Measurements from ENCODE around the gene FKTN. TPM values are rescaled to one million over a fixed set of nuclear protein-coding genes. Genes with fewer than 3 reads are reported as not detected.
A peak's percentile ranks its signal among the peaks of the same experiment; 100 is the strongest.

The FKTN gene
- total and polyA plus RNA-seq, 9 of the 15 experiments (the other 6 are each of a cell fraction or from before 2014, with no cell fraction given): 5.4 to 16.3 (median 10.4) TPM

GRCh38 chr9:105681724-105682123, 123.8 kb downstream of the FKTN start (continued):
- TF ChIP-seq, protein P1, sequence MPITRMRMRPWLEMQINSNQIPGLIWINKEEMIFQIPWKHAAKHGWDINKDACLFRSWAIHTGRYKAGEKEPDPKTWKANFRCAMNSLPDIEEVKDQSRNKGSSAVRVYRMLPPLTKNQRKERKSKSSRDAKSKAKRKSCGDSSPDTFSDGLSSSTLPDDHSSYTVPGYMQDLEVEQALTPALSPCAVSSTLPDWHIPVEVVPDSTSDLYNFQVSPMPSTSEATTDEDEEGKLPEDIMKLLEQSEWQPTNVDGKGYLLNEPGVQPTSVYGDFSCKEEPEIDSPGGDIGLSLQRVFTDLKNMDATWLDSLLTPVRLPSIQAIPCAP (CRISPR knock-in tag; IDR thresholded peaks at IDR 0.05; ENCODE audit: borderline replicate concordance): no peak
- TF ChIP-seq SP1 (CRISPR knock-in tag; IDR thresholded peaks at IDR 0.05) (no peak), GATA2 (CRISPR knock-in tag; IDR thresholded peaks at IDR 0.05) (peak; percentile 68), GTF2F1 (IDR thresholded peaks at IDR 0.05; ENCODE audit: low read depth, low read length) (no peak), CHD2 (IDR thresholded peaks at IDR 0.05; ENCODE audit: low read depth, low read length) (no peak), NFYB (IDR thresholded peaks at IDR 0.05; ENCODE audit: extremely low read depth, insufficient read length) (no peak), JUND (IDR thresholded peaks at IDR 0.05; ENCODE audit: borderline replicate concordance, low read depth, low read length) (peak; percentile 89), JUND (tag; IDR thresholded peaks at IDR 0.05; ENCODE audit: borderline replicate concordance, low read depth, low read length) (peak; percentile 90; the same call in 2 of the 3 replicates), CHD1 (IDR thresholded peaks at IDR 0.05; ENCODE audit: low read length) (no peak), HDAC1 (IDR thresholded peaks at IDR 0.05) (peak in 1 of 2 experiments; percentile 80; a peak in 2 of 4 replicates), RBM25 (IDR thresholded peaks at IDR 0.05; ENCODE audit: low read depth, low read length, severe bottlenecking) (no peak), MEF2A (IDR thresholded peaks at IDR 0.05; ENCODE audit: control insufficient read depth, low read depth, low read length) (peak; percentile 66), ZNF384 (IDR thresholded peaks at IDR 0.05; ENCODE audit: low read depth, low read length) (peak; percentile 65), EP300 (IDR thresholded peaks at IDR 0.05; ENCODE audit: low read length) (peak; percentile 80), TAF7 (tag; IDR thresholded peaks at IDR 0.05) (no peak), KLF16 (IDR thresholded peaks at IDR 0.05) (peak; percentile 22; the same call in 1 of the 2 replicates), FOS (IDR thresholded peaks at IDR 0.05; ENCODE audit: extremely low read depth, insufficient read length) (peak; percentile 22), C11orf30 (IDR thresholded peaks at IDR 0.05; ENCODE audit: low read depth) (peak; percentile 90), MTA1 (IDR thresholded peaks at IDR 0.05; ENCODE audit: borderline replicate concordance) (0 out of 2 replicates have a peak, but pooled peaks have one; percentile 21), SOX6 (IDR thresholded peaks at IDR 0.05) (peak; percentile 69), TEAD4 (IDR thresholded peaks at IDR 0.05; ENCODE audit: low read length) (peak; percentile 82), TEAD4 (CRISPR knock-in tag; IDR thresholded peaks at IDR 0.05; ENCODE audit: borderline replicate concordance) (no peak), MAFG (tag; conservative IDR thresholded peaks at IDR 0.05) (peak; percentile 81), NCOR1 (IDR thresholded peaks at IDR 0.05) (peak; percentile 79), ZEB2 (IDR thresholded peaks at IDR 0.05) (peak; percentile 38; the same call in 1 of the 2 replicates), CREM (IDR thresholded peaks at IDR 0.05; ENCODE audit: low read depth) (peak; percentile 55; the same call in 1 of the 2 replicates)
- TF ChIP-seq, protein P2, sequence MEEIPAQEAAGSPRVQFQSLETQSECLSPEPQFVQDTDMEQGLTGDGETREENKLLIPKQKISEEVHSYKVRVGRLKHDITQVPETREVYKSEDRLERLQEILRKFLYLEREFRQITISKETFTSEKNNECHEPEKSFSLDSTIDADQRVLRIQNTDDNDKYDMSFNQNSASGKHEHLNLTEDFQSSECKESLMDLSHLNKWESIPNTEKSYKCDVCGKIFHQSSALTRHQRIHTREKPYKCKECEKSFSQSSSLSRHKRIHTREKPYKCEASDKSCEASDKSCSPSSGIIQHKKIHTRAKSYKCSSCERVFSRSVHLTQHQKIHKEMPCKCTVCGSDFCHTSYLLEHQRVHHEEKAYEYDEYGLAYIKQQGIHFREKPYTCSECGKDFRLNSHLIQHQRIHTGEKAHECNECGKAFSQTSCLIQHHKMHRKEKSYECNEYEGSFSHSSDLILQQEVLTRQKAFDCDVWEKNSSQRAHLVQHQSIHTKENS (CRISPR knock-in tag; IDR thresholded peaks at IDR 0.05): no peak
- TF ChIP-seq, protein P3, sequence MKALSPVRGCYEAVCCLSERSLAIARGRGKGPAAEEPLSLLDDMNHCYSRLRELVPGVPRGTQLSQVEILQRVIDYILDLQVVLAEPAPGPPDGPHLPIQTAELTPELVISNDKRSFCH (CRISPR knock-in tag; IDR thresholded peaks at IDR 0.05): no peak
- TF ChIP-seq, protein P3 (tag; IDR thresholded peaks at IDR 0.05): 0 out of 2 replicates have a peak, but pooled peaks have one; percentile 26
- TF ChIP-seq, protein P4, sequence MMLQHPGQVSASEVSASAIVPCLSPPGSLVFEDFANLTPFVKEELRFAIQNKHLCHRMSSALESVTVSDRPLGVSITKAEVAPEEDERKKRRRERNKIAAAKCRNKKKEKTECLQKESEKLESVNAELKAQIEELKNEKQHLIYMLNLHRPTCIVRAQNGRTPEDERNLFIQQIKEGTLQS (IDR thresholded peaks at IDR 0.05): peak; percentile 90
- TF ChIP-seq, protein P4 (CRISPR knock-in tag; conservative IDR thresholded peaks at IDR 0.05): no peak
